ENCODE data around the gene SPTBN4.

- TF ChIP-seq TCF7 (IDR thresholded peaks at IDR 0.05; ENCODE audit: borderline replicate concordance) (no peak), LARP7 (IDR thresholded peaks at IDR 0.05) (no peak), CHD2 (IDR thresholded peaks at IDR 0.05; ENCODE audit: borderline replicate concordance, low read depth, low read length) (no peak), CTCF (IDR thresholded peaks at IDR 0.05 in 2 of 3, conservative IDR thresholded peaks at IDR 0.05 in 1 of 3; ENCODE audit: control insufficient read depth in 2 of 3, extremely low read depth in 1 of 3, insufficient read depth in 1 of 3, low read depth in 3 of 3, low read length in 3 of 3) (no peak), ETV6 (conservative IDR thresholded peaks at IDR 0.05 in 1 of 2, IDR thresholded peaks at IDR 0.05 in 1 of 2; ENCODE audit: borderline replicate concordance in 1 of 2, low read depth in 1 of 2) (no peak), DPF2 (IDR thresholded peaks at IDR 0.05) (no peak), MXI1 (IDR thresholded peaks at IDR 0.05; ENCODE audit: low read depth, low read length) (no peak), RFX5 (IDR thresholded peaks at IDR 0.05; ENCODE audit: low read depth, low read length) (no peak)
Measured at GRCh38 chr19:40533508-40533907, 66.7 kb downstream of the SPTBN4 start.
